Activated gamma-delta T cell (primary cell): ENCODE data around the gene KDM4B.

Experiments used
- DNase-seq: peaks from one replicate; lab custom pipeline; 2025; lab: John Stamatoyannopoulos, UW

The KDM4B gene

DNA sequence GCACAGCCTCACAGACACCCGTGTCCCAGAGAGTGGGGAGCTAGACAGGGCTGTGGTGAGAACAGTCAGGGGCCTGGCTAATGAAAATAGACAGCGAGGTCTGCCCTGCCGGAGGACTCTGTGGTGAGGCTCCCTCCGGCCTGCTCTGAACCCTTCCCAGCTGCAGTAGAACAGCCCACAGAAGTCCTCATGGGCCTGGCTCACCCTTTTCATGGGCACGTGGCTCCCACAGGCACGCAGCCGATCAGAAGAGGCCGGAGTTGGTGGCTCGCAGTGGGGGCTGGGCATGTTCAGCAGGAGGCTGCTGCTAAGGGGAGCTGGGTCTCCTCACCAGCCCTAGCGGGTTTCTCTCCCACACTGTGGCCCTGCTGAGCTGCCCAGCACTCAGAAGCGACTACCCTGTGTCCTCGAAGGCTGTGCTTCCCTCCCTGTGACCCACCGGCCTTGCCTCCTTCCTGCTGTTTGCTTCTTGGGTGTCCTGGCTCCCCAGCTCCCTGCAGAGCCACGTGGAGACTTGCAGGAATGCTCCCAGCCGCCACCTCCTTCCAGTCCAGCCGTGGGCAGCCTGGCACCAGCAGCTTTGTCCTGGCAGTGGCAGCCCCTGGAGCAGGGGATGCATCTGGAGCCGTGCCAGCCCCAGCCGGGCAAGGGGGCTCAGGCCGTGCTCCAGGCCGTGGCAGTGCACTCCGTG lies 138.7 kb downstream of the KDM4B start:
- DNase-seq = no peak

DNA sequence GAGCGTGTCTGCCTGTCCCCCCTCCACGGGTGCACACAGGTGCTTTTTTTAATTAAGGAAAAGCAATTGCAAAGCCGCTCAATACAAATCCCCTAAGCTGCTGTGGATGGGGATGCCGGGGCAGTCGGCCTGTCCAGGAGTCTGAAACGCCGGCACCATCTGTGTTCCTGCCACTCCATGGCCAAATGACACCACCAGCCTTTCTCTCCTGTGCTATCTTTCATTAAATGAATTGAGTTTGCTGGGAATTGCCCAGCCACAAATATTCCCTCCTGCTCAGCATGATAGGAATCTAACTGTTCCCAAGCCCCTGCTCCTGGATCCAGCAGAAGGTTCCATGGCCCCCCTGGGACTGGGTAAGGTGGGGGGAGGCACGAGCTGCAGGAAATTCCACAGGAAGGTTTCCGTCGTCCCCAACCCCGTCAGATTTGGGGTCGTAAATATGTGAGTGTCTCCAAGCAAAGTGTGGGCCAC lies 139.2 kb downstream of the KDM4B start:
- DNase-seq = no peak

DNA sequence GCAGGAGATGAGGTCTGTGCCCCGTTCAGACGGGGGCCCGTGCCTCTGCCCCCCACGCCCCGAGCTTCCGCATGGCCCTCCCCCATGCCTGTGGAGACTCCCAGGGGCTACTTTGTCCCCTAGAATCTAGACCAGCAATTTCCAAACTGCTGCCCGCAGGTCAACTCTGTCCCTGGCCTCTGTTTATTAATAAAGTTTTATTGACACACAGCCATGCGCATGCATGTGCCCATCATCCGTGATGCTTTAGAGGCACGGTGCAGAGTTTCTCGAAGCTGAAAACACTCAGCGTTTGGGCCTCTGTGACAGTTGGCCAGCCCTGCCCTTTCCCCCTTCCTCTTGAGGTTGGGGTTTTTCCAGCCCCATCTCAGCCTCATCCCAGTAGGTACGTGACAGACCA lies 140.0 kb downstream of the KDM4B start:
- no peak for DNase-seq

DNA sequence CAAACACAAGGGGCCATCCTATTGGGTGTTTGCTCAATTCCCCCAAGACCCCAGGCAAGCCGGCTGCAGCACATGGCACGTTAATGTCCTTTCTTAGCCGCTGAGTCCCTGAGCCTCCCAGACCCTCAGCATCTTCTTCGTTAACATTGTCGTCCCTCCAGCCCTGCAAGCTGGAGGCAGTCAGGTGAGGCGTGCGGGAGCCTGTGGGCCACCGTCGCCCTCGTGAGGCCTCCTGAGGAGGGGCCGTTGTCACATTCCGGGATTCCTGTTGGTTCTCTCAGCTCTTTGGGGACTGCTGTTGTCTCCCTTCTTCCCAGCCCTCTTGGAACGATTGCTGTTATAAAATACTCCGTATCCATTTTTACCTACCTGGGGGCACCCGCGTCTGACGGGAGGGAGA lies 140.6 kb downstream of the KDM4B start:
- no peak for DNase-seq

DNA sequence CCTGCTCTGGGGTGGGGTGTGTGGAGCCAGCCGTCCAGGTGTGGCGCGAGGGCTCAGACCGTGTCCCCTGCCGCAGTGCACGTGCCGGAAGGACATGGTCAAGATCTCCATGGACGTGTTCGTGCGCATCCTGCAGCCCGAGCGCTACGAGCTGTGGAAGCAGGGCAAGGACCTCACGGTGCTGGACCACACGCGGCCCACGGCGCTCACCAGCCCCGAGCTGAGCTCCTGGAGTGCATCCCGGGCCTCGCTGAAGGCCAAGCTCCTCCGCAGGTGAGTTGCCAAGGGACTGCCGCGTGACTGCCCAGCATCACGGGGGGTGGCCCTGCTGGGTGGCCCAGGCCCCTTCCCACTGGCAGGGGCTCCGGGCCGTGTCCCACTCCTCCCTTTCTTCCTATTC lies 141.6 kb downstream of the KDM4B start:
- DNase-seq = no peak

DNA sequence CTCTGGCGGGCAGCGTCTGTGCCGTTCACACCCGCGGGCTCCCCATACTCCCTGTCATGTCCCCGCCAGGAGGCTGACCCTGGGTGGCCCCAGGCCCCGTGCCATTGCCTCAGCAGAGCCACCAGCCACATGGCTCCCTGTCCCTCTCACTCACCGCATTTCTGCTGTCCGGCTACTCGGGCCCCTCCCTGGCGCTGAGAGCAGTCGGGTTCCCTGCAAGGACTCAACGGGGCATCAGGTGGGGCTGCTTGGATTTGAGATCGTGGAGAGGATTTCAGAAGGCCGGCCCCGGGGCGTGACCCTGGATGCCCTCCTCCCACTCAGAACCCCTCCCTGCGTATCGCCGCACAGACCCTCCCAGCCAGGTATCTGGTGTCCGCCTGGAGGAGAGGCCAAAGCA lies 142.1 kb downstream of the KDM4B start:
- no peak for DNase-seq

DNA sequence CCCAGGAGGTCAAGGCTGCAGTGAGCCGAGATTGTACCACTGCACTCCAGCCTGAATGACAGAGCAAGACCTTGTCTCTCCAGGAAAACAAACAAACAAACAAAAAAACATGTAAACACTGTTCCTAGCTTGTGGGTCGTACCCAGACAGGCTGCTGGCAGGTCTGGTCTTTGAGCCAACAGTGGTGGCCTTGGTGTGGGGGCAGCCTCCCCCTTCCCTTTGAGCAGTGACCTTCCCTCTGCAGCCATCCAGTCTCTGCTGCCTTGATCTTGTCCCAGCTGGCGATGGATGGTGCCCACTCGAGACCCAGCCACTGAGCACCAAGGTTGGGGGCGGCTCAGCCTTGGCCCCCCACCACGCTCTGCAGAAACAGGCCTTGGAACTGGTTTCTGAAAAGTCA lies 143.3 kb downstream of the KDM4B start:
- DNase-seq = no peak

DNA sequence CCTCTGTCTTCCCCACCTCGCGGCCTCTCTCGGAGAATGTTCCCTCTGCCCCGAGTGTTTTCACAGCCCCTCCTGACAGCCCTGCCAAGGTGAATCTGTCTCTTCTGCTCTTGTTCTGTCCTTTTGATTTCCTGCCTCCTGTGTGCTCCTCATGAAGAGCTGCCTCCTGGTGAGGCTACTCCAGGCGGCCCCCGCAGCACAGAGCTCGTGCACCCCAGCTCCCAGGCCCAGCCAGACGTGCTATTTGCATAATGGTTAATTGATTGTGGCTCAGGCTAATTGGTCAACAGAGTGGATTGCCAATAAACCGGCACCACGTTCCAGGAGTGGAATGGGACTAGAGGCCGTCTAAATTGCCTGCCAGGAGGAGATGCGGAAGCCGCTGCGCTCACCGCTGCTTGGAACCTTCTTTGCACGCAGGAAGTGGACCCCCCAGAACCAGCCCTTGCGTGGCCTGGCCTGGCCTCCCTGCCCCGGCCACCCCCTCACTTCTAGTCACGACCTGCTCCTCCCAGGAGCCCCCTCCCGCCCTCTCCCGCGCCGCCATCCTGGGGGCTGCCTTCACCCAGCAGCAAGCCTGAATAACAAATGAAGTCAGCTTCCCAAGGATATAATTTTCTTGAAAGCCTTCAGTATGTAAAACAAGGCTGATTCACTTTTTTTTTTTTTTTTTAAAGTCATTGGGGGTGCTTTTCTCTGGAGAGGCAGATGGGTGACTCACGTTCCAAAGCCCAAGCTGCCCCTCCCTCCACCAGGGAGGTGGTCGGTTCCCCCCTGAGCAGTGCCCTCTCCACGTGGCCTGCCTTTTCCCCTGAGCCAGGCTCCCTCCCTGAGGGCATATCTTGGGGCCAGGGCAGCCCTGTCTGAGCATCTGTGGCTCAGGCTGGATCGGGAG lies 144.0 kb downstream of the KDM4B start:
- no peak for DNase-seq

DNA sequence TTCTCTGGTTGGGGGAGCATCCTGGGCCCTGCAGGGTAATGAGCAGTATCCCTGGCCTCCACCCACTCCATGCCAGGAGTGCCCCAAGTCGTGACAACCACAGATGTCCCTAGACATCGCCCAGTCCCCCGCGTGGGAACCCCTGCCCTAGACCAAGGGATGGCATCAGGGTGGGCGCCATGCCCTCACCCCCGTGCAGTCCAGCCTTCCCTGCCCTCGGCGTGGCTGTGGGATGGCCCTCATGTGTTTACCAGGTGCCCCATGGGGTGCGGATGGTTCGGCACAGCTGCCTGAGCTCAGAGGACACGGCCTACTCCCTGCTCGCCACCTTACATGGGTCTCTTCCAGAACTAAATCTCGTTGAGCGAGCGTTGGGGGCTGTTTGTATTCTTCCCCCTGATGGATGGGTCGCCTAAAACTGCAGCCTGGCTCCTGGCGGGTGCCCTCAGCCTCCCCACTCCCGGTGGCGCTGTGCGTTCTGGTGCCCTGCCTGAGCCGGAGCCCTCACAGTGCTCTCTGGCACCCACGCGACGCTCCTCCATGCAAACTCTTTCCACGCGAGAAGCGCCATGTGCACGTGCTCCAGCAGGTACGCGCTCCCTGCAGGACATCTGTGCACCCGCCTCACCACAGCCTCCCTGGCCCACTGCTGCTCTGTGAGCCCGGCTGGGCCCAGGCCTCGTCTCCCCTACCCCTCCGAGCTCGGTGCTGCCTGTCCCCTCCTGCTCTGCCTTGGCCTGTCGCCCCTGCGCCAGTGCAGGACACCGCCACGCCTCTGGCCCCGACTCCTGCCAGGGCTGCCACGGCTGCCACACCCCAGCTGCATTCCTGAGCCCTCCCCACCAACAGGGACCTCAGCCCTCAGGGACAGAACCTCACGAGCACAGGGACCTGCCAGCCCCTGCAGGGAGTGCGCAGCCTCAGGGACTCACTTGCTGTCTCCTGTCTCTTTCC lies 145.0 kb downstream of the KDM4B start:
- DNase-seq = no peak

DNA sequence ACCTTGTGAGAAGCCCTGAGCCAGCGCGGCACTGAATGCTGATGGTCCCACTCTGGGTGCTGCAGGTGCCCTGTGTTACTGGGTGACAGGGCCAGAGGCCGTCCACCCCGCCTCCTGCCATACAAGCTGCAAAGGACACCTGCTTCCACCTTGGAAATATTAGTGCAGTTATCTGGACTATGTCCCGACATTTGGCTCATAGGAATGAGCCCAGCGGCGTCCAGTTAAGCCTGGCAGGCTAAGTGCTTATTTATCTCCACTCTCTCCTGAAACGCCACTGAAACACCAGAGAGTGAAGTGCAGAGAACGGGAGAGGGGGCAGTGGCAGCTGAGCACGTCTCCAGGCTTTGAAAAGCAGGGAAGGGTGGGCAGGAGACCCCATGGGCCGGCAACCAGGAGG lies 145.8 kb downstream of the KDM4B start:
- DNase-seq = no peak

DNA sequence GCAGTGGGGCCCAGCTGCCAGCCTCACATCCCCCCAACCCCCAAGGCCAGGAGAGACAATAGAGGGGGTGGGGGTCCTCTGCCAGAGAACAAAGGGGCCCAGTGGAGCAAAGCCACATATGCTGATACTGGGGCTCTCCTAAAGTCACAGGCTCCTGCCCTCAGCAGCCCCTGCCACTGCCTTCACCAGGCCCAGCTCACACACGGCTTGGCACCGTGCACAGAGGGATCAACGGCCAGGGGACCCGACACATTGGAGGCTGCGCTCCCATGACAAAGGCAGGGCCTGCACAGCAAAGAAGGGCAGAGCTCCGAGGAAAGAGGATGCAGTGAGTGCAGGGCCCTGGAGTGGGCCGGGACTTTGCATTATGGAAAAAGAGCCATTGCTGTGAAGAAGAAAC lies 146.4 kb downstream of the KDM4B start:
- no peak for DNase-seq

DNA sequence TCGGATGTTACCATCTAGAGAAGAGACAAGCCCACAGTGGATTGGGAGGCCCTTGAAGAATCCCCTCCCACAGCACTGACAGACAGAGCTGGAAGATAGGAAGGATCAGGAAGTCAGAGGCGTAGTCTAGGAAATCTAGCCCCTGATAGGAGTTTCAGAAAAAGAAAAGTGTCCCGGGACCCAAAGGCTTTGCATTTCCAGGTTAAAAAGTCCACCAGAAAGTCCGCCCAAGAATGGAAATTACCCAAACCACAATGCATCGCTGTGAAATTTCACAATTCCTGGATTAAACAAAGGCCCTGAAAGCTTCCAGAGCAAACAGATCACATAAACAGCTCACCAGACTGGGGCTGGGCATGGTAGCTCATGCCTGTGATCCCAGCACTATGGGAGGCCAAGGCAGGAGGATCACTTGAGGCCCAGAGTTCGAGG lies 146.9 kb downstream of the KDM4B start:
- DNase-seq = no peak

DNA sequence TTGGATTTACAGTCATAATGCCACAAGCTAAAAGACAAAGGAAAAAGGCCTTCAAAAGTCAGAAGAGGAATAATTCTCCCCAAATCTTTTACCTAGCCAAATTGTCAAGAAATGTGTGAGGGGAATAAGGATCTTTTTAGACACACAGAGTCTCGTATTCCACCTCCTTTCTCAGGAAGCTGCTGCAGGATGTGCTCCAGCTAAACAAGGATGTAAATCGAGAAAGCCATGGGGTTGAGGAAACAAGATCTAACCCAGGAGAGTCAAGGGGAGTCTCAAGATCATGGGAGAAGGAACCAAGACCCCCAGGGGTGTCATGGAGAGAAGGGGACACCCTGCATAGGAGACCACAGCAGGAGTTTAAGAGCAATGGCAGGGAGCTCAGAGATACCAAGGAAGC lies 147.4 kb downstream of the KDM4B start:
- DNase-seq = no peak

DNA sequence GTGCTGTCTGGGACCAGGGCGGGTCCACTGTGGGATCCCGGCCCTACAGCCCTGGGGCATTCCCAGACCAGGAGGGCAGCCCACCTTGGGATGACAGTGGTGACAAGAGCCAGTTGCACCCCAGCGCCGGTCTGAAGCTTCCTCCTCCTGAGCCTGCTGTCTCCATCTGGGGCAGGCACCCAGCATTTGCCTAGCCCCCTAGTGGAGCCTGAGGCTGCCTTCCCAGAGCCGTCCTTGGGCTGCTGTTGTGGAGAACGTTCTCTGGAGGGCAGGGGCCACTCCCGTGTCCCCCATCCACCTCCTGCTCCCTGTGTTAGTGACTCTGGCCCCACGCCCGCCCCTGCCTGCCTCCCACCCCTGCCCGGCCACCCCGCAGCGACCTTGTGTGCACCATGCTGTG lies 148.5 kb downstream of the KDM4B start:
- DNase-seq = no peak

DNA sequence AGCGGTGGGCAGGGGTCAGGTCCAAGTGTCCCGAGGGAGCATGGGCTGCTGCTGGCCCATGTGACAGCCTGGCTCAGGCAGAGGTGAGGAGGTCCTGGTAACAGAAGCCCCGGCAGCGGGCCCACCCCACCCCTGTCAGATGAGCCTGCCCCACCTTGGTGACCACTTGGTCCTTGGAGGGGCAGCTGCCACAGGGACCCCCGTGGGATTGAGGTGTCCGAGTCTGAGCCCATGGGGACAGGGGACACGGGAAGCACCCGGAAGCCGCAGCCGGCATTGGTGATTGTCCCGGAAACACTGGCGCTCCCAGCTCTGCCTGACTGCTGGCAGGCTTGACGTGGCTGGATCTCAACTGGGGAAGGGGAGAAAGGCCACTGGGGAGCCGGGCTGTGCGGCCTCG lies 149.1 kb downstream of the KDM4B start:
- DNase-seq = no peak

DNA sequence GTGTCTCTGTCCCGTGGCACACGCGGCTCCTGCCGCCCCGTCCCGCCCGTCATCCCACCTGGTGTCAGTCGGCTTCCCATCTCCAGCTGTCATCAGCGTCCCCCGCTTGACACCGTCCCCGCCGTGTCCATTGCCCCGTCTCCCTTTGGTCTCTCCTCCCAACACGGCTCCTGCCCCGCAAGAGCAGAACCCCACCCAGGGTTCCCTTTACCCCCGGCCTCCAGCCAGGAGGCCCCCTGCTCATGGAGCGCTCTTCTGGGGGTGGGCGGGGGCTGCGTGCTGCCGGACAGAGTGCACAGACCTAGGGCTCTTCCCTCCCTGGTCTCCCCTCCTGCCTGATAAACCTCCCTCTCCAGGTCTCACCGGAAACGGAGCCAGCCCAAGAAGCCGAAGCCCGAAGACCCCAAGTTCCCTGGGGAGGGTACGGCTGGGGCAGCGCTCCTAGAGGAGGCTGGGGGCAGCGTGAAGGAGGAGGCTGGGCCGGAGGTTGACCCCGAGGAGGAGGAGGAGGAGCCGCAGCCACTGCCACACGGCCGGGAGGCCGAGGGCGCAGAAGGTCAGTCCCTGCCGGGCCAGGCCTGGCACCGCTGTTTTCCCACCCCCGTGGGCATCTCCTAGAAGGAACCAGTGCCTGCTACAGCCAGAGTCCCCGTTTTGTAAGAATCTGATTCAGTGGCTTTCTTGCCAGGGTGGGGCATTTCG lies 150.5 kb downstream of the KDM4B start:
- no peak for DNase-seq

DNA sequence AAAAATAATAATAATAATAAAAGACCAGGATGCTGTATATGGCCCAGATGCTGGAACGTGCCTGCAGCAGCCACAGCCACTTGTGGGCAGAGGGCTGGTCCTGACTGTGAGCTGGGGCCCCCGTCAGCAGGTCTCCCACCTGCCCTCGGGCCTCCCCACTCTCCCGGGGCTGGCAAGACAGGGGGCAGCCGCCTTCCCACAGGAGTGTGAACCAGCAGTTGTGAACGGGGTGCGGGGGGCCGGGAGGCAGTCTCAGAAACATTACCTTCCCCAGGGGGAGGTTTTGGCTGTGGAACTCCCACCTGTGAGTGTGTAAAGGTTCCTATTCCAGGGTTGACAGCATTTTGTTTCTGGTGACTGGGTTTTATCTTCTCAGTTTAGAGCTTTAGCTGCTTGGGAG lies 151.4 kb downstream of the KDM4B start:
- no peak for DNase-seq

DNA sequence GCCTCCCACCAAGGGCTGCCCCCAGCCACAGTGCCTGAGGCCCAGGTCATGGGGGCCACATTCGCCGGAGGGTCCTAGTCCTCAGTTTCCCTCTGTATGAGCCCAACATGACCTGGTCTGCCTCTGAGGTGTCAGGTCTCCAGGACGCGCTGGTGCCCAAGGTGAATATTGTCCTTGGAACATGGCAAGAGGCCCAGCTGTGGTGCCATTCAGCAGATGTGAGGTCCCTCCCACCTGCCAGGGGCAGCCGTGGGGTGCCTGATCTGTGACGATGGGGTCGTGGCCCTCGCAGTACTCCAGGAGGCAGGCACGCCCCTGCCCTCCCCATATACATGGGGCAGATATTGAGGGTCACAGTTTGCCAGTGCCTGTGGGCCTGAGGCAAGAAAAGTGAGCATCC lies 151.9 kb downstream of the KDM4B start:
- DNase-seq = no peak

DNA sequence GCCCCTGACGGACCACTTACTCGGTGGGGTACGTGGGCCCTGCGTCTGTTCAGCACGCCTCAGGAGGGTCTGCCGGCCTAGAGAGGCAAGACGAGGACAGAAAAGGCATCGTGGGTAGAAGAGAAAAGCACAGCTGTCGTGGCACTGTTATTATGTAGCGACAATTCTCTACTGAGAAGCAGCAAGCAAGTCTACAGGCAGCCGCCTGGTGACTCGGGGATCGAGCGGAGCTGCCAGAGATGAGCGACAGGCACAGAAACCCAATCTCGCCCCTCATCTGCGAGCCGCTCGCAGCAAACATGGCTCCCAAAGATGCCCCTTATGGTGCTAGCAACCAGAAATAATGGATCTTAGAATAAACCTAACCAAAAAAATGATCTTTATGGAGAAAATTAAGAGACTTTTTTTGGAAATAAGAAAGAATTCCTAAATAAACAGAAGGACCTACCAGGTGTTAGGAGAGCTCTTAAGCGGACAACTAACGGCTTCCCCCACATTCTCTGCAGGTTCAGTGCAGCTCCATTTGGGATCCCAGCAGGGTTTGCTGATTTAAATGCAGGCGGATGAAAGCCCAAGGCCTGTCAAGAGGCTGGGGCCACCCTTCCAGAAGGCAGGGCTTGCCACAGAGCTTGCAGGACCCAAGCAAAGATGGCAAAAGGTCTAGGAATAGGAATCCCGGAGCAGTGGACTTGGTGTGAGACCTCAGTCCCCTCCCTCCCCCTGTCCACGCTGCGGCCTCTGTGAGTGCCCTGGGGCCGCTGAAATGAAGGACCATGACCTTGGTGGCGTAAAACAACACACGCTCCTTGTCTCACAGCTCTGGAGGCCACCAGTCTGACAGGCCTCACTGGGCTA lies 152.6 kb downstream of the KDM4B start:
- no peak for DNase-seq

DNA sequence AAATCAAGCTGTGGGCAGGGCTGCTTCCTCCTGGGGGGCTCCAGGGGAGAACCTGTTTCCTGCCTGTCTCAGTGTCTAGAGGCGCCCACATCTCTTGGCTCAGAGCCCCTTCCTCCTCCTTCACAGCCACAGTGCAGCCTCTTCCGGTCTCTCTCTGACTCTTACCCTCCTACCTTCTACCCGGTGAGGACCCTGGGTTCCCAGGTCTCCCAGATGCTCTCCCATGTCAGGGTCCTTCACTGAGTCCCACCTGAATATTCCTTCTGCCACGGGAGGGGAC lies 153.1 kb downstream of the KDM4B start:
- no peak for DNase-seq
